Upper lobe of left lung (tissue), 6 donors: Measurements from ENCODE around the gene IGFBP5. TPM values are rescaled to one million over a fixed set of nuclear protein-coding genes. Genes with fewer than 3 reads are reported as not detected.

Experiments used
- ATAC-seq, 2 donors: fragments of 200-7000 bp; cut with Tn5 transposase; one replicate each; pipeline ENCODE4 v1.9.1; 2022; ENCODE audit warnings: mild to moderate bottlenecking in 2 of 2, moderate library complexity in 2 of 2; ENCODE audit not compliant: low FRiP score in 2 of 2
- DNase-seq, 2 donors: peaks; one replicate each; pipeline ENCODE4 v3.0.0-alpha.2; 2019 to 2020
- H3K27ac ChIP-seq, 4 donors: fragments of 200-600 bp; sonication (generic); one replicate each; pipeline ENCODE4 v1.5.1; 2016 to 2019
- H3K27me3 ChIP-seq, 4 donors: fragments of 200-600 bp; sonication (generic); one replicate each; pipeline ENCODE4 v1.5.1; 2017 to 2019
- H3K36me3 ChIP-seq, 4 donors: fragments of 200-600 bp; sonication (generic); one replicate each; pipeline ENCODE4 v1.5.1; 2016 to 2019
- H3K4me1 ChIP-seq, 4 donors: fragments of 200-600 bp; sonication (generic); one replicate each; pipeline ENCODE4 v1.5.1; 2018 to 2019
- H3K4me3 ChIP-seq, 4 donors: fragments of 200-600 bp; sonication (generic); one replicate each; pipeline ENCODE4 v1.5.1; 2017 to 2019; ENCODE audit warnings: mild to moderate bottlenecking in 2 of 4, moderate library complexity in 1 of 4
- H3K9me3 ChIP-seq, 4 donors: fragments of 200-600 bp; sonication (generic); one replicate each; pipeline ENCODE4 v1.5.1; 2018 to 2019
- CTCF ChIP-seq, 6 experiments: fragments of 450-650 bp in 4 of 6; fragments of 200-600 bp in 2 of 6; sonication (generic) in 2 of 6; IDR thresholded peaks; one replicate each; pipeline ENCODE4 v1.5.1; 2016 to 2019; ENCODE audit warnings: antibody characterized with exemption in 6 of 6
- EP300 ChIP-seq, 4 donors: sonication (generic); formaldehyde crosslinking; IDR thresholded peaks; one replicate each; pipeline ENCODE4 v1.5.1; 2017; ENCODE audit warnings: antibody characterized with exemption in 4 of 4, control low read depth in 2 of 4
- POLR2A ChIP-seq, 4 donors: fragments of 450-650 bp; IDR thresholded peaks; one replicate each; pipeline ENCODE4 v1.5.1; 2016 to 2017; ENCODE audit warnings: antibody characterized with exemption in 4 of 4, mild to moderate bottlenecking in 2 of 4
- POLR2AphosphoS5 ChIP-seq, 2 donors: sonication (generic); formaldehyde crosslinking; IDR thresholded peaks; one replicate each; pipeline ENCODE4 v1.5.1; 2017; ENCODE audit warnings: antibody characterized with exemption in 2 of 2
- WGBS, 2 donors: methylation state at CpG; one replicate each; pipeline ENCODE4 v1.1.5; 2017 to 2018; 5-methylcytosine and 5-hydroxymethylcytosine counted together
- total RNA-seq, 6 donors: library from RNA; depleted of rRNA in 4 of 6; stranded (reverse); fragments of >200 nt in 4 of 6; gene quantifications; one replicate each; pipeline versions ENCODE4 v1.1.0 to v1.2.1, GENCODE V29; 2016 to 2021
- donor health status: DM: no; HTN: no; CAD: no; lungs with moderate emphysema.
- donor health status: DM: no; HTN: yes; CAD: no; lungs with severe emphysema.

Gene IGFBP5
- total RNA-seq, 6 donors from 2014 or later, result 41.9 to 304 (median 95.5) TPM

GRCh38 chr2:216663846-216664245 lies 31.5 kb downstream of the IGFBP5 start:
- peaks cover 5 to 9% (median 7%) of the 10 kb centered on the region in 4 donors for H3K4me1 ChIP-seq
- no peaks in the 10 kb centered on the region for H3K36me3 ChIP-seq
- 90 to 94% methylated on average over 15 to 18 of the region's 18 CpGs for WGBS, 2 donors
- no peak overlapping the region for H3K27ac ChIP-seq
- TF ChIP-seq POLR2A (IDR thresholded peaks at IDR 0.05) (no peak), EP300 (IDR thresholded peaks at IDR 0.05) (no peak), POLR2AphosphoS5 (IDR thresholded peaks at IDR 0.05) (no peak), CTCF (IDR thresholded peaks at IDR 0.05) (no peak)
- H3K9me3 ChIP-seq, result no peaks in the 10 kb centered on the region
- DNase-seq (no peak), ATAC-seq (no peak)
- no peaks in the 10 kb centered on the region for H3K27me3 ChIP-seq
- H3K4me3 ChIP-seq, result no peak overlapping the region

- H3K36me3 ChIP-seq, result no peaks in the 10 kb centered on the region
- no peak overlapping the region for H3K27ac ChIP-seq
- ATAC-seq, result no peak
- TF ChIP-seq EP300 (IDR thresholded peaks at IDR 0.05) (no peak), POLR2A (IDR thresholded peaks at IDR 0.05) (no peak), CTCF (IDR thresholded peaks at IDR 0.05) (no peak), POLR2AphosphoS5 (IDR thresholded peaks at IDR 0.05) (no peak)
- peaks cover 5 to 9% (median 7%) of the 10 kb centered on the region in 4 donors for H3K4me1 ChIP-seq
- H3K27me3 ChIP-seq, result no peaks in the 10 kb centered on the region
- H3K4me3 ChIP-seq, result no peak overlapping the region
- 82 to 100% methylated on average over 1 of the region's 1 CpG for WGBS, 2 donors
- H3K9me3 ChIP-seq, result no peaks in the 10 kb centered on the region
- no peak for DNase-seq
Observed at GRCh38 chr2:216663106-216663505, 32.2 kb downstream of the IGFBP5 start.

- TF ChIP-seq POLR2A (IDR thresholded peaks at IDR 0.05) (no peak), CTCF (IDR thresholded peaks at IDR 0.05) (peak in 3 of 6 experiments; percentile 23 to 41 (median 25))
- peak in 1 of 2 donors; percentile 64 for DNase-seq
- Histone ChIP-seq H3K4me1 (peaks cover 5 to 9% (median 7%) of the 10 kb centered on the region in 4 donors), H3K36me3 (no peaks in the 10 kb centered on the region), H3K27me3 (no peaks in the 10 kb centered on the region), H3K9me3 (no peaks in the 10 kb centered on the region), H3K27ac (no peak overlapping the region), H3K4me3 (no peak overlapping the region)
- no peak for ATAC-seq
- WGBS, 2 donors, result 84 to 87% methylated on average over 16 to 20 of the region's 20 CpGs
Observed at GRCh38 chr2:216661639-216662375, 33.5 kb downstream of the IGFBP5 start.

GRCh38 chr2:216661051-216661450 lies 34.3 kb downstream of the IGFBP5 start:
- TF ChIP-seq POLR2A (IDR thresholded peaks at IDR 0.05), result no peak
- TF ChIP-seq EP300 (IDR thresholded peaks at IDR 0.05), result no peak

GRCh38 chr2:216660496-216660895 lies 34.9 kb downstream of the IGFBP5 start:
- TF ChIP-seq CTCF (IDR thresholded peaks at IDR 0.05), result no peak
- no peak for TF ChIP-seq POLR2AphosphoS5 (IDR thresholded peaks at IDR 0.05)
- no peak for TF ChIP-seq EP300 (IDR thresholded peaks at IDR 0.05)
- ATAC-seq (no peak), DNase-seq (no peak)
- Histone ChIP-seq H3K9me3 (no peaks in the 10 kb centered on the region), H3K4me1 (peaks cover under 1 to 4% (median 2%) of the 10 kb centered on the region in 4 donors), H3K4me3 (no peak overlapping the region), H3K36me3 (no peaks in the 10 kb centered on the region), H3K27ac (no peak overlapping the region), H3K27me3 (no peaks in the 10 kb centered on the region)
- 96 to 97% methylated on average over 9 to 10 of the region's 10 CpGs for WGBS, 2 donors

More at GRCh38 chr2:216661051-216661450, 34.3 kb downstream of the IGFBP5 start:
- ATAC-seq (no peak), DNase-seq (no peak)
- no peak overlapping the region for H3K4me3 ChIP-seq
- 95 to 96% methylated on average over 5 of the region's 5 CpGs for WGBS, 2 donors
- peaks cover 5 to 9% (median 7%) of the 10 kb centered on the region in 4 donors for H3K4me1 ChIP-seq
- H3K36me3 ChIP-seq, result no peaks in the 10 kb centered on the region
- H3K27ac ChIP-seq, result no peak overlapping the region
- no peaks in the 10 kb centered on the region for H3K9me3 ChIP-seq
- no peaks in the 10 kb centered on the region for H3K27me3 ChIP-seq
